Ascending aorta (tissue), 2 donors: ENCODE data around the gene TMOD1. TPM values are rescaled to one million over a fixed set of nuclear protein-coding genes. Genes with fewer than 3 reads are reported as not detected.
A peak's percentile ranks its signal among the peaks of the same experiment; 100 is the strongest.

Experiments used
- DNase-seq, 2 donors: peaks; one replicate each; pipeline ENCODE4 v3.0.0-alpha.2; 2019; ENCODE audit warnings: low spot score in 2 of 2
- H3K27ac ChIP-seq, 2 donors: fragments of 200-600 bp; sonication (generic); one replicate each; pipeline ENCODE4 v1.5.1; 2016 to 2017; ENCODE audit warnings: mild to moderate bottlenecking in 1 of 2
- H3K27me3 ChIP-seq: fragments of 200-600 bp; sonication (generic); one replicate; pipeline ENCODE4 v1.5.1; 2017
- H3K36me3 ChIP-seq, 2 donors: fragments of 200-600 bp; sonication (generic); one replicate each; pipeline ENCODE4 v1.5.1; 2016
- H3K4me1 ChIP-seq, 2 donors: fragments of 200-600 bp; sonication (generic); one replicate each; pipeline ENCODE4 v1.5.1; 2016 to 2017; ENCODE audit warnings: mild to moderate bottlenecking in 1 of 2
- H3K4me3 ChIP-seq, 2 donors: fragments of 200-600 bp; sonication (generic); one replicate each; pipeline ENCODE4 v1.5.1; 2016 to 2017; ENCODE audit warnings: mild to moderate bottlenecking in 1 of 2
- H3K9me3 ChIP-seq, 2 donors: fragments of 200-600 bp; sonication (generic); one replicate each; pipeline ENCODE4 v1.5.1; 2016
- intact Hi-C: fragments of 100-400 bp; cut with DNase I; formaldehyde crosslinking; loops from one replicate; pipeline ENCODE4 v1.15.1; 2023
- total RNA-seq: library from RNA; depleted of rRNA; stranded (reverse); fragments of >200 nt; gene quantifications from one replicate; pipeline ENCODE4 v1.1.0, GENCODE V29; 2016
- TF ChIP-seq, protein P1 (sequence below), 3 experiments: fragments of 200-600 bp in 2 of 3; fragments of 450-650 bp in 1 of 3; sonication (generic) in 2 of 3; IDR thresholded peaks; one replicate each; pipeline ENCODE4 v1.5.1; 2016 to 2019; ENCODE audit warnings: antibody characterized with exemption in 3 of 3, mild to moderate bottlenecking in 1 of 3, moderate library complexity in 1 of 3

Gene TMOD1
- total RNA-seq, 1 donor from 2014 or later, result 17.1 TPM

DNA sequence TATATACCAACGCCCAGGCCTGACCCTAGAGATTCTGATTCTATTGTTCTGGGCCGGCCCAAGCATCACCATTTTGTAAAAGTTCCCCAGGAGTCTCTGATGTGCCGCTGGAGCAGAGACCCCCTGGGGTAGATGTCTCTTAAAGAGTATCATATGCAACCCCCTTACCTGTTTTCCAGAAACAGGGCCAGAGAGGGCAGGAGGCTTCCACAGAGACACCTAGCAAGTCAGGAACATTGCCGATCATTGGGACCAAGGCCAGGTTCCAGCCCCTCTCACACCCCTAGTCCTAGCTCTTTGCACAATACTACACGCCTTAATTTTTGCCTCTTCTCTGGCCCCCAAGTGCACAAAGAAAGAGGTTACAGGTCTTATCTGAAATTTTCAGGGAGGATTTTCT, 63.8 kb downstream of the TMOD1 start:
- H3K4me1 ChIP-seq, result peaks cover 11 to 21% of the 10 kb centered on the region in 2 donors
- H3K27ac ChIP-seq, result peak overlapping the region in 1 of 2 donors; percentile 78
- intact Hi-C loops, result no loop called here
- H3K9me3 ChIP-seq, result no peaks in the 10 kb centered on the region
- TF ChIP-seq, protein P1, sequence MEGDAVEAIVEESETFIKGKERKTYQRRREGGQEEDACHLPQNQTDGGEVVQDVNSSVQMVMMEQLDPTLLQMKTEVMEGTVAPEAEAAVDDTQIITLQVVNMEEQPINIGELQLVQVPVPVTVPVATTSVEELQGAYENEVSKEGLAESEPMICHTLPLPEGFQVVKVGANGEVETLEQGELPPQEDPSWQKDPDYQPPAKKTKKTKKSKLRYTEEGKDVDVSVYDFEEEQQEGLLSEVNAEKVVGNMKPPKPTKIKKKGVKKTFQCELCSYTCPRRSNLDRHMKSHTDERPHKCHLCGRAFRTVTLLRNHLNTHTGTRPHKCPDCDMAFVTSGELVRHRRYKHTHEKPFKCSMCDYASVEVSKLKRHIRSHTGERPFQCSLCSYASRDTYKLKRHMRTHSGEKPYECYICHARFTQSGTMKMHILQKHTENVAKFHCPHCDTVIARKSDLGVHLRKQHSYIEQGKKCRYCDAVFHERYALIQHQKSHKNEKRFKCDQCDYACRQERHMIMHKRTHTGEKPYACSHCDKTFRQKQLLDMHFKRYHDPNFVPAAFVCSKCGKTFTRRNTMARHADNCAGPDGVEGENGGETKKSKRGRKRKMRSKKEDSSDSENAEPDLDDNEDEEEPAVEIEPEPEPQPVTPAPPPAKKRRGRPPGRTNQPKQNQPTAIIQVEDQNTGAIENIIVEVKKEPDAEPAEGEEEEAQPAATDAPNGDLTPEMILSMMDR (IDR thresholded peaks at IDR 0.05), result no peak
- no peak for DNase-seq
- no peak overlapping the region for H3K4me3 ChIP-seq
- H3K36me3 ChIP-seq, result peaks cover 38 to 55% of the 10 kb centered on the region in 2 donors
- H3K27me3 ChIP-seq, result no peaks in the 10 kb centered on the region

DNA sequence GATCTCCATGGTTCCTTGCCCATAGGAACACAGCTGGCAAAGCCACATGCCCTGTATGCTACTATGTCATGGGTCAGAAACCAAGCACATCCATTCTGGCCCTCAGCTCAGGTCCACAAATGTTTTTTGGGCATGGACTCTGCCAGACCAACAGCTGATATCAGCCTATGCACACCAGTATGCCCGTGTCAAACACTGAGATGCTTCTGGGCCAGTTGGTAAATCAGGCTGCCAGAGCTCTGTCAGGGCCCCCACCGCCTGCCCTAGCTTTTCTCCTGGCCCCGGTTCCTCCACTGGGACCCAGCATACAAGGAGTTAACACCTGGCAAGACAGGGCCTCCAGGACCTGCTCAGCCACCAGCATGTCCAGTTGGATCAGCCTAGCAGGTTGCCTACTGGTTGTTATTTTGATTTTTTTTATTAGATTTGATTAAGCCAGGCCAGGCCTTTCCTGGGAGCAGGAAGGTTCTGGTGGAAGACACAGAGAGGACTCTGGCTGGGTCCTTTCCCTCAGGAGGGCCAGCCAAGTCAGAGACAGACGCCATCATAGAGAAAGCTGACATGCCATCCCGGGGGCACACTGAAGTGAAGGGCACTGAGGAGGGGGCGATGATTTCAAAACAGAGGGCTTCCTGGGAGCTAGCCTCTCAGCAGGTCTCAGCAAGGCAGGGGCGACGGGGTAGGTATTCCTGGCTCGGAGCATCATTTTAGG, 65.9 kb downstream of the TMOD1 start:
- intact Hi-C loops, result no loop called here
- peak in 1 of 2 donors; percentile 52 for DNase-seq
- Histone ChIP-seq H3K4me1 (peaks cover 11 to 26% of the 10 kb centered on the region in 2 donors), H3K4me3 (no peak overlapping the region), H3K27me3 (no peaks in the 10 kb centered on the region), H3K27ac (no peak overlapping the region), H3K36me3 (peaks cover 54 to 75% of the 10 kb centered on the region in 2 donors), H3K9me3 (no peaks in the 10 kb centered on the region)
- TF ChIP-seq, protein P1 (IDR thresholded peaks at IDR 0.05), result no peak

DNA sequence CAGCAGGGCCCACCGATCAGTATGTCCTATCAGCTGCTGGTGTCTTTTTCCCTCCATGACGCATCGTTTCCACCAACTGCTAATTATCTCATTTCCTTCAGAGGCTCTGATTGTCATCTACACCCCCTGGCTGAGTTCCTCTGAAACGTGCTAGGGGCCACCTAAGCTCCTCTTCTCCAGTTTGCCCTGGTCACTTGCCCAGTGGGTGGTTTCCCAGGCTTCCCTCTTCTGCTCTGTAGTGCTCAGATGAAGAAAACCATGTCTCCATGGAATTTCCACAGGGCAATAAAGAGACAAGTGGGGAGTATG, 66.4 kb downstream of the TMOD1 start:
- no peaks in the 10 kb centered on the region for H3K9me3 ChIP-seq
- H3K27me3 ChIP-seq, result no peaks in the 10 kb centered on the region
- TF ChIP-seq, protein P1 (IDR thresholded peaks at IDR 0.05), result no peak
- DNase-seq, result no peak
- intact Hi-C loops, result no loop called here
- H3K4me3 ChIP-seq, result no peak overlapping the region
- H3K4me1 ChIP-seq, result peaks cover 11 to 26% of the 10 kb centered on the region in 2 donors
- no peak overlapping the region for H3K27ac ChIP-seq
- H3K36me3 ChIP-seq, result peaks cover 54 to 80% of the 10 kb centered on the region in 2 donors

DNA sequence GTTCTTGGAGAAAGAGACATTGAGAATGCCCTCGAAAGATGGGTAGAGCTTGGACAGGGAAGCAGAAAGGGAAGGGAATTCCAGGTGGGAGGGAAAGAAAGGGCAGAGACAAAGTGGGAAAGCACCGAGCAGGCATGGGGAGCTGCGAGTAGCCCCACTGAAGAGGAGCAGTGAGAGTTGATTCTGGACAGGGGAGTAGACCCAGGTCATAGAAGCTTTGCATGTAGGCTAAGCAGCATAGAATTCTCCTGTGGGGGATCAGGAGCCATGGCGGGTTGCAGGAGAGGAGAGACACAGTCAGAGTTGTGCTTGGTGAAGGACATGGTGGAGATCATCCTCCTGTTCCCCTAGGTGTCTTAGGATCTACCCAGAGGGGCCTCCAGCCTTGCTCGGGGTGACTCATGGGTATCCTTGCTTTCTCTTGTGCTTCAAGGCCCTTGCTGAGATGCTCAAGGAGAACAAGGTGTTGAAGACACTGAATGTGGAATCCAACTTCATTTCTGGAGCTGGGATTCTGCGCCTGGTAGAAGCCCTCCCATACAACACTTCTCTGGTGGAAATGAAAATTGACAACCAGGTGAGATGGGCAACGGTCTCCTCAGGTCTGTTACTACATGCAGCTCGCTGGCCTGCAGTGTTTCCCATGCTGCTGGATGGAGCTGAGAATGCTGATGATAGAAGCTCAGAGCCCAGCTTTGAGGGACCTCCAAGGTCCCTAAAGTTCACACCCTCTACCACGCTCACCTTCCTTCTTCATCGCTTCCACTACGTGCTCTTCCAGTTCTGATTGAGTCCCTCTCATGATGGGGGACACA, 67.2 kb downstream of the TMOD1 start:
- Histone ChIP-seq H3K27me3 (no peaks in the 10 kb centered on the region), H3K27ac (no peak overlapping the region), H3K36me3 (peaks cover 57 to 85% of the 10 kb centered on the region in 2 donors), H3K9me3 (no peaks in the 10 kb centered on the region), H3K4me3 (no peak overlapping the region), H3K4me1 (peaks cover 10 to 21% of the 10 kb centered on the region in 2 donors)
- TF ChIP-seq, protein P1 (IDR thresholded peaks at IDR 0.05), result no peak
- no peak for DNase-seq
- intact Hi-C loops, result no loop called here

DNA sequence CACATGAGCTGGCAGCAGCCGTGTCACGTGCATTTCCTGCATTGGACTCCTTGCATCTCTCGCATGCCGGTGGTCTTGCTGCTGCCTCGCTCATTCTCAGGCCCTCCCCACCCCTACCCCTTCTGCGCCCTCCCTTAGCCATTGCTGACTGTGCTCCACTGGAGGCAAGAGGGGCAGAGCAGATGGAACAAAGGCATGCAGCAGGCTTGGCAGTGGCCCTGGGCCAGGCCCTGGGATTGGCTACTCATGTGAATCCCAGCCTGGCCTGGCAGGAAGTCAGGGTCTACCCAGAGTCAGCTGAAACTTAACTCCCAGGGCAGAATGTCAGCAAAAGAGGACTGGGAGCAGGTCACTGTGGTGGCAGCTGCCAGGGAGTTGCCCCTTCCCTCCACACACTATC, 69.4 kb downstream of the TMOD1 start:
- Histone ChIP-seq H3K27me3 (no peaks in the 10 kb centered on the region), H3K9me3 (no peaks in the 10 kb centered on the region), H3K4me1 (peaks cover 0 to 7% of the 10 kb centered on the region in 2 donors), H3K4me3 (no peak overlapping the region), H3K36me3 (peaks cover 50 to 98% of the 10 kb centered on the region in 2 donors), H3K27ac (no peak overlapping the region)
- DNase-seq, result no peak
- TF ChIP-seq, protein P1 (IDR thresholded peaks at IDR 0.05), result no peak
- intact Hi-C loops, result no loop called here
